HepG2 (cell line): ENCODE data around the gene GRIN2C. TPM values are rescaled to one million over a fixed set of nuclear protein-coding genes. Genes with fewer than 3 reads are reported as not detected.
"Not testable (repeated sequence)": the region's sequence is repeated elsewhere in the genome, so short reads cannot be mapped to it uniquely, and the experiment has no call there.

Source experiments
- ATAC-seq: fragments of 200-7000 bp; cut with Tn5 transposase; 3 replicates; pipeline ENCODE4 v1.9.1; 2020; ENCODE audit warnings: mild to moderate bottlenecking, moderate library complexity
- BruUV-seq: library from RNA; stranded (reverse); fragments of 400-500 nt; replicated peaks from 2 replicates; lab custom pipeline; 2021; lab: Mats Ljungman, UMichigan
- CTCF ChIA-PET: fragments of 300-600 bp; formaldehyde crosslinking; extraction: SDS; loops from one replicate; lab custom pipeline; 2021; ENCODE audit warnings: low total read pairs, inconsistent platforms, low intra/inter-chr PET ratio; lab: Yijun Ruan, JAX
- POLR2A ChIA-PET: fragments of 350-600 bp; sonication (Branson Sonifier 250); formaldehyde crosslinking; loops from one replicate; lab custom pipeline; 2020; ENCODE audit warnings: antibody characterized with exemption, inconsistent platforms; lab: Yijun Ruan, JAX
- DNase-seq: peaks from one replicate; pipeline ENCODE4 v3.0.0-alpha.2; 2015; ENCODE audit warnings: low spot score
- FAIRE-seq: peaks from 3 replicates; lab custom pipeline; 2011; peaks lifted over from hg19 to GRCh38; lab: Jason Lieb, UNC
- H2AFZ ChIP-seq: one replicate; pipeline ENCODE4 v1.6.1; 2011; ENCODE audit warnings: low read length, inconsistent platforms
- H3K27ac ChIP-seq: fragments of 300-600 bp; 3 replicates; pipeline ENCODE4 v1.8.0; 2011; ENCODE audit warnings: mixed run types, mild to moderate bottlenecking, mixed read lengths, low read length, inconsistent platforms; ENCODE audit not compliant: insufficient read depth; ENCODE audit errors: extremely low read length
- H3K27me3 ChIP-seq, 2 experiments: fragments of 200-600 bp in 1 of 2; 2 replicates in 1 of 2; 3 replicates in 1 of 2; pipeline versions ENCODE4 v1.6.0 to v1.8.0; 2011; ENCODE audit warnings: low read length in 2 of 2, mild to moderate bottlenecking in 2 of 2, moderate library complexity in 2 of 2, inconsistent platforms in 1 of 2; ENCODE audit not compliant: insufficient read depth in 2 of 2, control insufficient read depth in 1 of 2
- H3K36me3 ChIP-seq, 2 experiments: fragments of 200-600 bp in 1 of 2; replicated peaks in 1 of 2; 2 replicates in 1 of 2; 3 replicates in 1 of 2; pipeline versions ENCODE4 v1.5.1 to v1.8.0; 2011; ENCODE audit warnings: low read length in 2 of 2, inconsistent platforms in 1 of 2; ENCODE audit not compliant: insufficient read depth in 2 of 2, control insufficient read depth in 1 of 2
- H3K4me1 ChIP-seq: 2 replicates; pipeline ENCODE4 v1.5.1; 2012; ENCODE audit warnings: low read length, inconsistent platforms; ENCODE audit not compliant: insufficient read depth
- H3K4me2 ChIP-seq: 2 replicates; pipeline ENCODE4 v1.6.0; 2011; ENCODE audit warnings: low read depth, low read length, inconsistent platforms
- H3K4me3 ChIP-seq, 3 experiments: fragments of 200-600 bp in 1 of 3; sonication (generic), shearing (Covaris generic) in 1 of 3; replicated peaks in 1 of 3; 2 replicates each; pipeline ENCODE4 v1.5.1; 2011 to 2016; ENCODE audit warnings: low read length in 3 of 3, inconsistent platforms in 2 of 3, low read depth in 2 of 3, mild to moderate bottlenecking in 2 of 3, control low read depth in 1 of 3, mixed read lengths in 1 of 3; ENCODE audit not compliant: insufficient read depth in 1 of 3
- H3K79me2 ChIP-seq: one replicate; pipeline ENCODE4 v1.6.1; 2011; ENCODE audit warnings: low read length, inconsistent platforms; ENCODE audit not compliant: insufficient read depth
- H3K9ac ChIP-seq: 2 replicates; pipeline ENCODE4 v1.6.0; 2011; ENCODE audit warnings: mild to moderate bottlenecking, low read depth, low read length, inconsistent platforms; ENCODE audit not compliant: insufficient read depth
- H3K9me3 ChIP-seq: 2 replicates; pipeline ENCODE4 v1.5.1; 2012; ENCODE audit warnings: mild to moderate bottlenecking, low read length
- H4K20me1 ChIP-seq: 2 replicates; pipeline ENCODE4 v1.6.0; 2011; ENCODE audit warnings: inconsistent platforms, mild to moderate bottlenecking, low read length, moderate library complexity; ENCODE audit not compliant: insufficient read depth
- GABPB1 ChIP-seq: IDR thresholded peaks from 2 replicates; pipeline ENCODE4 v1.6.1; 2016; ENCODE audit warnings: mild to moderate bottlenecking, missing genetic modification reagents, moderate library complexity, missing compliant biosample characterization
- HNF4A ChIP-seq: sonication (generic); formaldehyde crosslinking; IDR thresholded peaks from 2 replicates; pipeline ENCODE4 v1.4.0; 2020; ENCODE audit warnings: missing genetic modification reagents
- TRIM24 ChIP-seq: sonication (generic); formaldehyde crosslinking; IDR thresholded peaks from 2 replicates; pipeline ENCODE4 v1.8.0; 2022; ENCODE audit warnings: mild to moderate bottlenecking, missing genetic modification reagents
- ZNF768 ChIP-seq: sonication (generic); formaldehyde crosslinking; IDR thresholded peaks from 2 replicates; pipeline ENCODE4 v1.4.0; 2020; ENCODE audit warnings: missing genetic modification reagents
- WGBS: methylation state at CpG from one replicate; pipeline ENCODE4 v1.1.6; 2017; ENCODE audit warnings: low lambda C conversion rate; 5-methylcytosine and 5-hydroxymethylcytosine counted together
- in situ Hi-C: cut with HindIII; loops from 2 replicates; pipeline ENCODE4 v1.10.0; 2017; ENCODE audit warnings: low pct_unique_long_range_greater_than_20kb; ENCODE audit not compliant: extremely low pct_ligation_motif_present
- intact Hi-C: fragments of 100-400 bp; cut with micrococcal nuclease; formaldehyde crosslinking; loops from one replicate; pipeline ENCODE4 v1.10.0; 2022; ENCODE audit not compliant: unreplicated experiment
- polyA plus RNA-seq, 8 experiments: library from polyadenylated mRNA; depleted of rRNA in 3 of 8; stranded (reverse) in 7 of 8; unstranded in 1 of 8; fragments of >200 nt; fragmentation: Illumina TruSeq in 4 of 8; extraction: Trizol in 4 of 8; gene quantifications; 2 replicates each; pipeline versions ENCODE4 v1.2.1 to v1.2.3, GENCODE V29; 2011 to 2016; ENCODE audit warnings: low read depth in 4 of 8, missing spikeins in 1 of 8, mixed read lengths in 1 of 8; ENCODE audit not compliant: insufficient read depth in 1 of 8
- total RNA-seq, 5 experiments: library from RNA; depleted of rRNA; stranded (reverse); fragments of >200 nt; fragmentation: Illumina TruSeq; extraction: Trizol; gene quantifications; 2 replicates each; pipeline ENCODE4 v1.2.3, GENCODE V29; 2016; ENCODE audit warnings: low read depth in 1 of 5

GRIN2C gene
- total and polyA plus RNA-seq, 2 of the 13 experiments (the other 11 are each of a cell fraction or from before 2014, with no cell fraction given) = 0.03 to 0.11 TPM

DNA sequence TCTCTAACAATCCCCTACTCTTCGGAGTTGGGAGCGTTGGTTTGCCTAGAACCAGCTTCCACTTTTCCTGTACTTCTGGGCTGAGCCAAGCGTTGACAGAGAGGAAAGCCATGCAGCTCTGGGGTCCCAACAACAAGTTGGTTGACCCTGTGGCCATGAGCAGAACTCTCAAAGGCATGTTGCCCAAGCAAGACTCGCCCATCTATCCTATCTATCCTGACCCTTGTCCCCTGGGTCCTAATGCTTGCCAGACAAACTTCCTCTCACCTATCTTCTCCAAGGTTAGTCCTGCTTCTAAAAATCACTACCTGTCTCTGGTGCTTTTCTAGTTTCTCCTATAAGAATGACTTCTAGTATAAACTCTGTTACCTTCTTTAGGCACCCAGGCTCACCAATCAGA is 49.4 kb upstream of the GRIN2C start:
- H2AFZ ChIP-seq, BruUV-seq, CTCF ChIA-PET, DNase-seq, FAIRE-seq, H3K4me3 ChIP-seq, POLR2A ChIA-PET, in situ Hi-C loops, H3K9me3 ChIP-seq, H3K9ac ChIP-seq, H4K20me1 ChIP-seq, H3K27ac ChIP-seq, H3K36me3 ChIP-seq, intact Hi-C loops, ATAC-seq, H3K79me2 ChIP-seq, H3K4me2 ChIP-seq: not testable (repeated sequence)
- peaks cover 24% of the 10 kb centered on the region; the same call in 1 of the 2 replicates for H3K4me1 ChIP-seq
- WGBS = 34% methylated on average over 4 of the region's 4 CpGs
- TF ChIP-seq GABPB1 (CRISPR knock-in tag) = peak; percentile 27; the same call in 1 of the 2 replicates
- TF ChIP-seq HNF4A (CRISPR knock-in tag) = peak; percentile 7; the same call in 1 of the 2 replicates
- H3K27me3 ChIP-seq = peaks cover 0 to 13% of the 10 kb centered on the region in 2 experiments; a peak in 2 of 5 replicates

DNA sequence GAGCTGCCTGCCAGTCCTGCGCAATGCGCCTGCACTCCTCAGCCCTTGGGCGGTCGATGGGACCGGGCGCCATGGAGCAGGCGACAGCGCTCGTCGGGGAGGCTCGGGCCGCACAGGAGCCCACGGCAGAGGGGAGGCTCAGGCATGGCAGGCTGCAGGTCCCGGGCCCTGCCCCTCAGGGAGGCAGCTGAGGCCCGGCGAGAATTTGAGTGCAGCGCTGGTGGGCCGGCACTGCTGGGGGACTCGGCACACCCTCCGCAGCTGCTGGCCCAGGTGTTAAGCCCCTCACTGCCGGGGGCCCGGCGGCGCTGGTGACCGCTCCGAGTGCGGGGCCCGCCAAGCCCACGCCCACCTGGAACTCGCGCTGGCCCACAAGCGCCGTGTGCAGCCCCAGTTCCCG is 47.3 kb upstream of the GRIN2C start:
- Histone ChIP-seq H3K9ac (no peak overlapping the region), H3K79me2 (no peaks in the 10 kb centered on the region), H3K27me3 (peaks cover 3 to 25% of the 10 kb centered on the region in 2 experiments)
- ATAC-seq = no peak
- POLR2A ChIA-PET = interaction anchor here (1.4 to 2.0 kb wide), 2 partner anchors 34 to 54 kb away, joined by 3 to 12 read pairs; partner anchors contain the start of gene FDXR
- no TSS peak for BruUV-seq
- intact Hi-C loops = no loop called here
- no peak for TF ChIP-seq TRIM24 (CRISPR knock-in tag)
- TF ChIP-seq ZNF768 (CRISPR knock-in tag) = peak; percentile 2; the same call in 1 of the 2 replicates
- TF ChIP-seq, all 625 proteins: peak for 1
- Histone ChIP-seq H3K4me1 (peaks cover 21% of the 10 kb centered on the region; the same call in 1 of the 2 replicates), H3K4me2 (no peak overlapping the region), H3K9me3 (no peaks in the 10 kb centered on the region), H3K36me3 (no peaks in the 10 kb centered on the region), H3K27ac (no peak overlapping the region), H2AFZ (no peak overlapping the region), H4K20me1 (no peaks in the 10 kb centered on the region), H3K4me3 (no peak overlapping the region)
- DNase-seq = no peak
- in situ Hi-C loops = no loop called here
- CTCF ChIA-PET = no interaction called here
- no peak for FAIRE-seq
- 83% methylated on average over 20 of the region's 34 CpGs for WGBS
